Measurements from ENCODE around the gene U2SURP. TPM values are rescaled to one million over a fixed set of nuclear protein-coding genes. Genes with fewer than 3 reads are reported as not detected.
"Not testable (repeated sequence)": the region's sequence is repeated elsewhere in the genome, so short reads cannot be mapped to it uniquely, and the experiment has no call there.

Gene U2SURP
- total RNA-seq, 1 donor from 2014 or later: 189 TPM

DNA sequence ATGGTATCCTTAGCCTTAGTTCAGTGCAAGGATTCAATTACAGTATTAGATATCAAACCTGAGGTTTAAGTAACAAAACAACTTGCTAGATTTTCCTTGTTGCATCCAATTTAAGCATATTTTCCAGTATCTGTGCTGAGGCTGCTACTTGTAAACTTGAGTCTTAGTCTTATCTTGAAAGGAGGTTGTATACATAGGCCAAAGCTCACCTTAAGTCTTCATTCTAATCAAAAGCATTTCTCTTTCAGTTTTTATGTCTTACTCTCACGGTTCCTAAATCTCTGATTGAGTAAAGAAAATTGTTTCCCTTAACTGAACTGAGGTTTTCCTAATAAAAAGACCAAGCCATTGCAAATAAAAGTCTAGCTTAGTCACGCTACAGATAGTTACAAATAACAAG is 52.6 kb downstream of the U2SURP start:
- intact Hi-C loops (cut with micrococcal nuclease): no loop called here
- H3K4me3 Mint-ChIP-seq: no peak overlapping the region
- DNase-seq: no peak
- H3K9me3 Mint-ChIP-seq: no peaks in the 10 kb centered on the region
- H3K4me1 Mint-ChIP-seq: peaks cover 4% of the 10 kb centered on the region
- no peaks in the 10 kb centered on the region for H3K27me3 Mint-ChIP-seq
- no peak overlapping the region for H3K27ac Mint-ChIP-seq
- H3K36me3 Mint-ChIP-seq (ENCODE audit: low read depth): peaks cover 65% of the 10 kb centered on the region

GRCh38 chr3:143056372-143056771 is 55.0 kb downstream of the U2SURP start:
- DNase-seq: no peak
- no peaks in the 10 kb centered on the region for H3K9me3 Mint-ChIP-seq
- H3K4me3 Mint-ChIP-seq: no peak overlapping the region
- intact Hi-C loops (cut with micrococcal nuclease): no loop called here
- H3K4me1 Mint-ChIP-seq: peaks cover 14% of the 10 kb centered on the region
- H3K27ac Mint-ChIP-seq: no peak overlapping the region
- peaks cover 51% of the 10 kb centered on the region for H3K36me3 Mint-ChIP-seq (ENCODE audit: low read depth)
- no peaks in the 10 kb centered on the region for H3K27me3 Mint-ChIP-seq

DNA sequence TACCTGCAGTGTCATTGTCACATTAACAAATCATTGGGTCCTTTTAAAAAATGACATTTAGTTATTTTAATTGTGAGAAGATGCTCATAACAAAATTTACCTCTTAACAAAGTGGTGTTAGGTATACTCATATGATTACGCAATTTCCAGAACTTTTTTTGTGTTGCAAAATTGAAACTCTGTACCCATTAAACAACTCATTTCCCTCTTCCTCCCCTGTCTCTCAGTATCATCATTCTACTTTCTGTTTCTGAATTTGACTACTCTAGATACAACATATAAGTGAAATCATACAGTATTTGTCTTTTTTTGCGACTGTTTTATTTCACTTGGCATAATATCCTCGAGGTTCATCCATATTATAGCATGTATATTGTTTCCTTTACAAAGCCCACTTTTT is 59.5 kb downstream of the U2SURP start:
- DNase-seq: no peak
- intact Hi-C loops (cut with micrococcal nuclease): loop anchor here (1.0 to 2.0 kb wide), 4 partner anchors 60 to 614 kb away; no protein-coding TSS in a partner anchor
- Mint-ChIP-seq H3K27ac (peak overlapping the region; percentile 13), H3K27me3 (no peaks in the 10 kb centered on the region), H3K36me3 (ENCODE audit: low read depth) (peaks cover 28% of the 10 kb centered on the region), H3K4me3 (peak overlapping the region; percentile 40), H3K9me3 (no peaks in the 10 kb centered on the region), H3K4me1 (peaks cover 16% of the 10 kb centered on the region)

- H3K27me3 Mint-ChIP-seq: no peaks in the 10 kb centered on the region
- intact Hi-C loops (cut with micrococcal nuclease): no loop called here
- peaks cover 16% of the 10 kb centered on the region for H3K4me1 Mint-ChIP-seq
- no peak overlapping the region for H3K4me3 Mint-ChIP-seq
- peaks cover 17% of the 10 kb centered on the region for H3K36me3 Mint-ChIP-seq (ENCODE audit: low read depth)
- H3K9me3 Mint-ChIP-seq: no peaks in the 10 kb centered on the region
- no peak overlapping the region for H3K27ac Mint-ChIP-seq
- no peak for DNase-seq
Observed at GRCh38 chr3:143063018-143063417, 61.6 kb downstream of the U2SURP start.

DNA sequence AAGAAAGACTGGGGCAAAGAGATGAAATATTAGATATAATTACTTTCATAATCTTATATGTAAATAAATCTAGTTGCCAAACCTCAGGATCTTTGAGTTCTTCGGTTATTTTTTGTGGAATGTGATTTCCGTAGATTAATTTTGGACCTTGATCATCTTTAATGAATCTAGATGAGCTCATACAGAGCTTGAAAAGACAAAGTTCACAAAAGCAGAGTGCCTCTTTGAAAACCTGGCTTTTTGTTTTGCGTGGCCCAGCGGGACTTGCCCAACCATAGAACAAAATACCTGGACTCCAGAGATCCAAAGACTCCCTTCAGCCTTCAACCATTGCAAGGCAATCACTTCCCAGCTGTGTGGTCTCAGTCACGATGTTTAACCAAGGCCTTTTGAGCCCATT is 63.4 kb downstream of the U2SURP start:
- Mint-ChIP-seq H3K4me1 (peaks cover 15% of the 10 kb centered on the region), H3K4me3 (no peak overlapping the region), H3K36me3 (ENCODE audit: low read depth) (peaks cover 12% of the 10 kb centered on the region), H3K27ac (no peak overlapping the region), H3K9me3 (no peaks in the 10 kb centered on the region), H3K27me3 (no peaks in the 10 kb centered on the region)
- DNase-seq: no peak
- intact Hi-C loops (cut with micrococcal nuclease): no loop called here

DNA sequence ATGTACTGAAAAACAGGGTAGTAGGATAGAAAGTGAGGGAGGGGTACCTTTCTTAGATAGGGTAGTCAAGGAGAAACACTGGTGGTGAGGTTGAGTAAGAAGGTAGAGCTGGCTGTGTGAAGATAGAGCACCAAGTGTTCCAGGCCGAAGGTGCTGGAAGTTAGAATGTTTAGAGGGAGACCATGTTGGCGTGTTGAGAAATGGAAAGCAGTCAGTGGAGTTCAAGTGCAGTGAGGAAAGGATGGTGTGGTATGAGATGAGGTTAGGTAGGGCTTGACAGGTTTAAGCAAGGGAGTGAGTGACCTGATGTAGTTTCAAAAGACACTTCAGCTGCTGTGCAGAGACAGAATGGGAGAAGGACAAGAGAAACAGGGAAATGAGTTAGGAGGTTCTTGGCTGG is 64.0 kb downstream of the U2SURP start:
- Mint-ChIP-seq H3K27me3 (no peaks in the 10 kb centered on the region), H3K36me3 (ENCODE audit: low read depth) (peaks cover 12% of the 10 kb centered on the region), H3K4me1 (peaks cover 12% of the 10 kb centered on the region), H3K27ac (no peak overlapping the region), H3K4me3 (no peak overlapping the region), H3K9me3 (no peaks in the 10 kb centered on the region)
- no peak for DNase-seq
- intact Hi-C loops (cut with micrococcal nuclease): no loop called here

DNA sequence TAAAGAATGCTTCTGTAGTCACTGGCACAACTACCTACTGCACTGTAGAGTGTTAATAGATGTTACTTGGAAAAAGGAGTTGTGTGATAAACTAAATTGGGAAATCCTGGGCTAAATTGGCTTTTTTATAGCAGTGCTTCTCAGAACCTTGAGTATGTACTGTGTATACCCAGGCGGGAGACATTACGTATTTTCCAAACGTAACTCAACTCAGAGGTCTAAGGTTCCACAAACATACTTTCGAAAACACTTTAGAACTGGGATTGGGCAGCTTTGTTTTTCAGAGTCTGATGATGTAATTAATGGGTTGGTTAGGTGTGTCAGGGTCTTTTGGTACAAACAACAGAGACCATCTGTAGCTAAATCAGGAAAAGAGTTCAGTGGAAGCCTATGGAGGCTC is 64.7 kb downstream of the U2SURP start:
- intact Hi-C loops (cut with micrococcal nuclease): no loop called here
- peaks cover 6% of the 10 kb centered on the region for H3K4me1 Mint-ChIP-seq
- H3K36me3 Mint-ChIP-seq (ENCODE audit: low read depth): peaks cover 12% of the 10 kb centered on the region
- no peak for DNase-seq
- H3K4me3 Mint-ChIP-seq: no peak overlapping the region
- H3K27me3 Mint-ChIP-seq: no peaks in the 10 kb centered on the region
- H3K9me3 Mint-ChIP-seq: no peaks in the 10 kb centered on the region
- peak overlapping the region; percentile 21 for H3K27ac Mint-ChIP-seq

DNA sequence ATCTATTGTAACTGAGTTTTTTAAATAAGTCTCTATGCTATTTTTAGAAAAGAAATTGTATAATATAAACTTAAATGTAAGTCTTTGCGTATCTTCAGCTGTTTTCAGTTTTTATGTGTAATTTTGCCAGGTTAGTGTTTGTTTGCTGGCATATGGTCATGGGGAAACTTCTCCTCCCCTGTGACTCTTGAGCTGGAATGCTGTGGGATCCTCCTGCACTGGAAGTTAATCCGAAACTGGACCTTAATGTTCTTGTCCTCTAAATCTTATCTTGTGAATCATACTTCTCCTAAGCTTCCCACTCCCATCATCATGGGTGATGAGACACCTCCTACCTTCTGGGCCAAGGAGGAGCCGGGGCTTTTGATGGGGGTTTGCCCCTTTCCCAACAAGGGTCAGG is 65.8 kb downstream of the U2SURP start:
- intact Hi-C loops (cut with micrococcal nuclease): no loop called here
- Mint-ChIP-seq H3K9me3 (no peaks in the 10 kb centered on the region), H3K4me3 (no peak overlapping the region), H3K27ac (no peak overlapping the region), H3K27me3 (no peaks in the 10 kb centered on the region), H3K36me3 (ENCODE audit: low read depth) (peaks cover 6% of the 10 kb centered on the region), H3K4me1 (no peaks in the 10 kb centered on the region)
- no peak for DNase-seq

GRCh38 chr3:143068059-143068458 is 66.7 kb downstream of the U2SURP start:
- Mint-ChIP-seq H3K4me3 (no peak overlapping the region), H3K9me3 (no peaks in the 10 kb centered on the region), H3K36me3 (ENCODE audit: low read depth) (peaks cover 2% of the 10 kb centered on the region), H3K27ac (no peak overlapping the region), H3K27me3 (no peaks in the 10 kb centered on the region), H3K4me1 (no peaks in the 10 kb centered on the region)
- DNase-seq: peak; percentile 42
- intact Hi-C loops (cut with micrococcal nuclease): no loop called here

- DNase-seq: peak; percentile 28
- no peaks in the 10 kb centered on the region for H3K27me3 Mint-ChIP-seq
- H3K27ac Mint-ChIP-seq: no peak overlapping the region
- no peaks in the 10 kb centered on the region for H3K4me1 Mint-ChIP-seq
- no peaks in the 10 kb centered on the region for H3K9me3 Mint-ChIP-seq
- intact Hi-C loops (cut with micrococcal nuclease): no loop called here
- H3K36me3 Mint-ChIP-seq (ENCODE audit: low read depth): no peaks in the 10 kb centered on the region
- no peak overlapping the region for H3K4me3 Mint-ChIP-seq
Observed at GRCh38 chr3:143070977-143071551, 69.7 kb downstream of the U2SURP start.

DNA sequence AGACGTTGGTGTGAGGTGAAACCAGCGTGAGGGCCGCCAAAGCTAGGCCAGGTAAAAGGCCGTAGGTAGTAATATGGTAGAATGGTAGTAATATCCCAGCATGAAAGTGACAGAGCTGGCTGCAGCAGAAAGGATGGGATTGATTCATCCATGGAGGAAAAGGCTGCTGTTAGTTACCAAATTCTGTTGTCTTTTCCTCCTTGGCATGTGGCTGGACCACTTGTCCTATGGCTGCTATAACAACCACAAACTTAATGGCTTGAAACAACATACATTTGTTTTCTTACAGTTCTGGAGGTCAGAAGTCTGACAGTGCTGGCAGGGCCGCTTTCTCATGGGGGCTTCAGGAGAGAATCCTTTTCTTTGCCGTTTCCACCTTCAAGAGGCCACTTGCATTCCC is 70.4 kb downstream of the U2SURP start:
- no peaks in the 10 kb centered on the region for H3K9me3 Mint-ChIP-seq
- DNase-seq: peak; percentile 44
- H3K27me3 Mint-ChIP-seq: no peaks in the 10 kb centered on the region
- H3K36me3 Mint-ChIP-seq (ENCODE audit: low read depth): no peaks in the 10 kb centered on the region
- intact Hi-C loops (cut with micrococcal nuclease): no loop called here
- no peak overlapping the region for H3K4me3 Mint-ChIP-seq
- H3K4me1 Mint-ChIP-seq: no peaks in the 10 kb centered on the region
- H3K27ac Mint-ChIP-seq: no peak overlapping the region

GRCh38 chr3:143072298-143073020 is 71.1 kb downstream of the U2SURP start:
- H3K36me3 Mint-ChIP-seq (ENCODE audit: low read depth); H3K27me3 Mint-ChIP-seq; H3K4me3 Mint-ChIP-seq; H3K4me1 Mint-ChIP-seq; H3K9me3 Mint-ChIP-seq; intact Hi-C loops (cut with micrococcal nuclease); H3K27ac Mint-ChIP-seq: not testable (repeated sequence)
- DNase-seq: peak; percentile 37

DNA sequence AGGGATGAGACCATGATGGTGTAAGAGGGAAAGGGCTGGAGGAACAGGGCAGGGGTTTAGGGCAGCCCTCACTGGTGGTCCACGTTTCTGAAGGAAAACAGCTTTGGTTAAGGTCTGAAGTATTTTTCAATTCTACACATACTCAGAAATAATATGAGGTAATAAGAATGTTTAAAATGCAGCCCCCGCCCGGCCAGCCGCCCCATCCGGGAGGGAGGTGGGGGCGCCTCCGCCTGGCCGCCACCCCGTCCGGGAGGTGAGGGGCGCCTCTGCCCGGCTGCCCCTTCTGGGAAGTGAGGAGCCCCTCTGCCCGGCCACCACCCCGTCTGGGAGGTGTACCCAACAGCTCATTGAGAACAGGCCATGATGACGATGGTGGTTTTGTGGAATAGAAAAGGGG is 72.2 kb downstream of the U2SURP start:
- H3K9me3 Mint-ChIP-seq; H3K4me3 Mint-ChIP-seq; H3K27ac Mint-ChIP-seq; H3K27me3 Mint-ChIP-seq; H3K4me1 Mint-ChIP-seq; intact Hi-C loops (cut with micrococcal nuclease); H3K36me3 Mint-ChIP-seq (ENCODE audit: low read depth): not testable (repeated sequence)
- DNase-seq: peak; percentile 28

GRCh38 chr3:143073983-143074382 is 72.6 kb downstream of the U2SURP start:
- H3K4me1 Mint-ChIP-seq; H3K27ac Mint-ChIP-seq; H3K27me3 Mint-ChIP-seq; intact Hi-C loops (cut with micrococcal nuclease); H3K36me3 Mint-ChIP-seq (ENCODE audit: low read depth); H3K4me3 Mint-ChIP-seq; H3K9me3 Mint-ChIP-seq: not testable (repeated sequence)
- peak; percentile 12 for DNase-seq

- peaks cover 8% of the 10 kb centered on the region for H3K4me1 Mint-ChIP-seq
- no peaks in the 10 kb centered on the region for H3K9me3 Mint-ChIP-seq
- H3K36me3 Mint-ChIP-seq (ENCODE audit: low read depth): no peaks in the 10 kb centered on the region
- DNase-seq: peak; percentile 39
- H3K27ac Mint-ChIP-seq: no peak overlapping the region
- intact Hi-C loops (cut with micrococcal nuclease): no loop called here
- no peaks in the 10 kb centered on the region for H3K27me3 Mint-ChIP-seq
- no peak overlapping the region for H3K4me3 Mint-ChIP-seq
Observed at GRCh38 chr3:143078883-143079282, 77.5 kb downstream of the U2SURP start.
